HepG2 (cell line): ENCODE measurements around the gene GPLD1. TPM values are rescaled to one million over a fixed set of nuclear protein-coding genes. Genes with fewer than 3 reads are reported as not detected.
A peak's percentile ranks its signal among the peaks of the same experiment; 100 is the strongest.

Source experiments
- ATF1 ChIP-seq: IDR thresholded peaks from 2 replicates; pipeline ENCODE4 v1.6.1; 2016; ENCODE audit warnings: mild to moderate bottlenecking, control low read depth
- ESRRA ChIP-seq: sonication (generic); formaldehyde crosslinking; IDR thresholded peaks from 2 replicates; pipeline ENCODE4 v1.5.1; 2020; ENCODE audit warnings: mild to moderate bottlenecking, low read depth, missing genetic modification reagents
- ETV5 ChIP-seq: IDR thresholded peaks from 2 replicates; pipeline ENCODE4 v1.6.1; 2018; ENCODE audit warnings: missing biosample characterization, missing genetic modification reagents, inconsistent platforms, borderline replicate concordance
- GTF3A ChIP-seq: sonication (generic); formaldehyde crosslinking; conservative IDR thresholded peaks from 2 replicates; pipeline ENCODE4 v1.4.0; 2020; ENCODE audit warnings: mild to moderate bottlenecking, missing genetic modification reagents
- HMG20A ChIP-seq: IDR thresholded peaks from 2 replicates; pipeline ENCODE4 v1.6.1; 2016; ENCODE audit warnings: borderline replicate concordance
- HOXD1 ChIP-seq: sonication (generic); formaldehyde crosslinking; IDR thresholded peaks from 2 replicates; pipeline ENCODE4 v1.5.0; 2020; ENCODE audit warnings: missing genetic modification reagents
- JUN ChIP-seq: sonication (generic); formaldehyde crosslinking; IDR thresholded peaks from 2 replicates; pipeline ENCODE4 v1.4.0; 2020; ENCODE audit warnings: mild to moderate bottlenecking, missing genetic modification reagents
- MAFF ChIP-seq: IDR thresholded peaks from 2 replicates; pipeline ENCODE4 v1.6.1; 2011; ENCODE audit warnings: low read depth, low read length, improper control_type of control experiment
- NCOR1 ChIP-seq: fragments of 200-600 bp; sonication (generic); IDR thresholded peaks from 2 replicates; pipeline ENCODE4 v1.7.0; 2017; ENCODE audit warnings: antibody characterized with exemption, low read length, borderline replicate concordance
- SIX4 ChIP-seq: sonication (generic); formaldehyde crosslinking; IDR thresholded peaks from 2 replicates; pipeline ENCODE4 v1.4.0; 2020; ENCODE audit warnings: missing genetic modification reagents
- SNAI1 ChIP-seq: sonication (generic); formaldehyde crosslinking; IDR thresholded peaks from 2 replicates; pipeline ENCODE4 v1.5.0; 2020; ENCODE audit warnings: mild to moderate bottlenecking, missing genetic modification reagents, borderline replicate concordance
- SP140L ChIP-seq: sonication (generic); formaldehyde crosslinking; IDR thresholded peaks from 2 replicates; pipeline ENCODE4 v1.4.0; 2020; ENCODE audit warnings: missing genetic modification reagents, borderline replicate concordance
- SRSF4 ChIP-seq: fragments of 200-400 bp; formaldehyde crosslinking; IDR thresholded peaks from one replicate; pipeline ENCODE4 v1.6.1; 2018; ENCODE audit warnings: mild to moderate bottlenecking, low read depth, low read length, moderate library complexity; ENCODE audit not compliant: poor library complexity, severe bottlenecking
- ZNF263 ChIP-seq: sonication (generic); formaldehyde crosslinking; IDR thresholded peaks from 2 replicates; pipeline ENCODE4 v1.4.0; 2020; ENCODE audit warnings: missing genetic modification reagents
- ZNF546 ChIP-seq: sonication (generic); formaldehyde crosslinking; conservative IDR thresholded peaks from 2 replicates; pipeline ENCODE4 v1.8.1; 2023; ENCODE audit warnings: mild to moderate bottlenecking, missing genetic modification reagents
- ZNF761 ChIP-seq: sonication (generic); formaldehyde crosslinking; conservative IDR thresholded peaks from 2 replicates; pipeline ENCODE4 v1.4.0; 2020; ENCODE audit warnings: mild to moderate bottlenecking, missing genetic modification reagents
- polyA plus RNA-seq, 8 experiments: library from polyadenylated mRNA; depleted of rRNA in 3 of 8; stranded (reverse) in 7 of 8; unstranded in 1 of 8; fragments of >200 nt; fragmentation: Illumina TruSeq in 4 of 8; extraction: Trizol in 4 of 8; gene quantifications; 2 replicates each; pipeline versions ENCODE4 v1.2.1 to v1.2.3, GENCODE V29; 2011 to 2016; ENCODE audit warnings: low read depth in 4 of 8, missing spikeins in 1 of 8, mixed read lengths in 1 of 8; ENCODE audit not compliant: insufficient read depth in 1 of 8
- total RNA-seq, 5 experiments: library from RNA; depleted of rRNA; stranded (reverse); fragments of >200 nt; fragmentation: Illumina TruSeq; extraction: Trizol; gene quantifications; 2 replicates each; pipeline ENCODE4 v1.2.3, GENCODE V29; 2016; ENCODE audit warnings: low read depth in 1 of 5
- TF ChIP-seq, protein P1 (sequence below): IDR thresholded peaks from 2 replicates; pipeline ENCODE4 v1.6.1; 2016; ENCODE audit warnings: control low read depth
- TF ChIP-seq, protein P2 (sequence below): IDR thresholded peaks from 2 replicates; pipeline ENCODE4 v1.6.1; 2016; ENCODE audit warnings: mild to moderate bottlenecking, missing biosample characterization, missing genetic modification reagents
- TF ChIP-seq, protein P3 (sequence below): sonication (generic); formaldehyde crosslinking; IDR thresholded peaks from 2 replicates; pipeline ENCODE4 v1.4.0; 2020; ENCODE audit warnings: missing genetic modification reagents
- TF ChIP-seq, protein P4 (sequence below): sonication (generic); formaldehyde crosslinking; IDR thresholded peaks from 2 replicates; pipeline ENCODE4 v1.5.0; 2020; ENCODE audit warnings: missing genetic modification reagents
- TF ChIP-seq, protein P5 (sequence below): sonication (generic); formaldehyde crosslinking; IDR thresholded peaks from 2 replicates; pipeline ENCODE4 v1.5.0; 2020; ENCODE audit warnings: mild to moderate bottlenecking, missing genetic modification reagents
- TF ChIP-seq, protein P6 (sequence below): sonication (generic); formaldehyde crosslinking; IDR thresholded peaks from 2 replicates; pipeline ENCODE4 v1.5.0; 2020; ENCODE audit warnings: mild to moderate bottlenecking, missing genetic modification reagents

Gene GPLD1
- total and polyA plus RNA-seq, 2 of the 13 experiments (the other 11 are each of a cell fraction or from before 2014, with no cell fraction given): 6.2 to 7.6 TPM

DNA sequence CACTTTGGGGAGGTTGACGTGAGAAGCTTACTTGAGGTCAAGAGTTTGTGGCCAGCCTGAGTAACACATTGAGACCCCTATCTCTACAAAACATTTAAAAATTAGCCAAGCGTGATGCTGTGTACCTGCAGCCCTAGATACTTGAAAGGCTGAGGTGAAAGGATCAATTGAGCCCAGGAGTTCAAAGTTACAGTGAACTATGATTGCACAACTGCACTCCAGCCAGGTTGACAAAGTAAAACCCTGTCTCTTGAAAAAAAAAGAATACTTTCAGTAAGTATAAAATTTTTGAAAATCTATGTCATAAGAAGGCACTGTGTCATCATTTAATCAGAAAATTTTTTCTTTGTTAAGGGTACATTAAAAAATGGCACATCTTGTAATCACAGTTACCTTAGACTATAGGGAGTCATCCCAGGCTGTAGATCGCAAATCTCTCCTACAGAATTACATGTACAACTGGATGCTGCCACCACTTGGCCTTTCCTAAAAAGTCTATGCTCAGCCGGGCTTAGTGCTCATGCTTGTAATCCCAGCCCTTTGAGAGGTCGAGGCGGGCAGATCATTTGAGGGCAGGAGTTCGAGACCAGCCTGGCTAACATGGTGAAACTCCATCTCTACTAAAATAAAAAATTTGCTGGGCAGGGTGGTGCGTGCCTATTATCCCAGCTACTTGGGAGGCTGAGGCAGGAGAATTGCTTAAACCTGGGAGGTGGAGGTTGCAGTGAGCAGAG is 103.7 kb downstream of the GPLD1 start (continued):
- no peak for TF ChIP-seq ZNF546 (CRISPR knock-in tag)
- peak; percentile 99 for TF ChIP-seq HMG20A (CRISPR knock-in tag)
- no peak for TF ChIP-seq SRSF4
- TF ChIP-seq, protein P1, sequence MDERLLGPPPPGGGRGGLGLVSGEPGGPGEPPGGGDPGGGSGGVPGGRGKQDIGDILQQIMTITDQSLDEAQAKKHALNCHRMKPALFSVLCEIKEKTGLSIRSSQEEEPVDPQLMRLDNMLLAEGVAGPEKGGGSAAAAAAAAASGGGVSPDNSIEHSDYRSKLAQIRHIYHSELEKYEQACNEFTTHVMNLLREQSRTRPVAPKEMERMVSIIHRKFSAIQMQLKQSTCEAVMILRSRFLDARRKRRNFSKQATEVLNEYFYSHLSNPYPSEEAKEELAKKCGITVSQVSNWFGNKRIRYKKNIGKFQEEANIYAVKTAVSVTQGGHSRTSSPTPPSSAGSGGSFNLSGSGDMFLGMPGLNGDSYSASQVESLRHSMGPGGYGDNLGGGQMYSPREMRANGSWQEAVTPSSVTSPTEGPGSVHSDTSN: peak; percentile 49; the same call in 1 of the 2 replicates
- peak; percentile 36; the same call in 1 of the 2 replicates for TF ChIP-seq ZNF263 (CRISPR knock-in tag)
- TF ChIP-seq MAFF: 0 out of 2 replicates have a peak, but pooled peaks have one; percentile 12
- peak; percentile 69 for TF ChIP-seq SIX4 (CRISPR knock-in tag)
- TF ChIP-seq, protein P2, sequence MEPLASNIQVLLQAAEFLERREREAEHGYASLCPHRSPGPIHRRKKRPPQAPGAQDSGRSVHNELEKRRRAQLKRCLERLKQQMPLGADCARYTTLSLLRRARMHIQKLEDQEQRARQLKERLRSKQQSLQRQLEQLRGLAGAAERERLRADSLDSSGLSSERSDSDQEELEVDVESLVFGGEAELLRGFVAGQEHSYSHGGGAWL: no peak
- peak; percentile 68; the same call in 1 of the 2 replicates for TF ChIP-seq ESRRA
- TF ChIP-seq, protein P3, sequence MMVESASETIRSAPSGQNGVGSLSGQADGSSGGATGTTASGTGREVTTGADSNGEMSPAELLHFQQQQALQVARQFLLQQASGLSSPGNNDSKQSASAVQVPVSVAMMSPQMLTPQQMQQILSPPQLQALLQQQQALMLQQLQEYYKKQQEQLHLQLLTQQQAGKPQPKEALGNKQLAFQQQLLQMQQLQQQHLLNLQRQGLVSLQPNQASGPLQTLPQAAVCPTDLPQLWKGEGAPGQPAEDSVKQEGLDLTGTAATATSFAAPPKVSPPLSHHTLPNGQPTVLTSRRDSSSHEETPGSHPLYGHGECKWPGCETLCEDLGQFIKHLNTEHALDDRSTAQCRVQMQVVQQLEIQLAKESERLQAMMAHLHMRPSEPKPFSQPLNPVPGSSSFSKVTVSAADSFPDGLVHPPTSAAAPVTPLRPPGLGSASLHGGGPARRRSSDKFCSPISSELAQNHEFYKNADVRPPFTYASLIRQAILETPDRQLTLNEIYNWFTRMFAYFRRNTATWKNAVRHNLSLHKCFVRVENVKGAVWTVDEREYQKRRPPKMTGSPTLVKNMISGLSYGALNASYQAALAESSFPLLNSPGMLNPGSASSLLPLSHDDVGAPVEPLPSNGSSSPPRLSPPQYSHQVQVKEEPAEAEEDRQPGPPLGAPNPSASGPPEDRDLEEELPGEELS (CRISPR knock-in tag): peak; percentile 94
- TF ChIP-seq SNAI1: no peak
- TF ChIP-seq, protein P4, sequence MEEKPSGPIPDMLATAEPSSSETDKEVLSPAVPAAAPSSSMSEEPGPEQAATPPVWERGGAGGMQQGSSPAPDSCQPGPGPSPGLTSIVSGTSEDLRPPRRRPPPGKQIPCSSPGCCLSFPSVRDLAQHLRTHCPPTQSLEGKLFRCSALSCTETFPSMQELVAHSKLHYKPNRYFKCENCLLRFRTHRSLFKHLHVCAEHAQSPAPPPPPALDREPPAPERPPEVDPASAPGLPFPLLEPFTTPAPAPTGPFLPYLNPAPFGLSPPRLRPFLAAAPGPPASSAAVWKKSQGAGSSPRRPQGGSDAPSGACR (CRISPR knock-in tag): peak; percentile 98
- TF ChIP-seq ETV5 (CRISPR knock-in tag): peak; percentile 75; the same call in 1 of the 2 replicates
- 0 out of 2 replicates have a peak, but pooled peaks have one; percentile 41 for TF ChIP-seq ZNF761 (CRISPR knock-in tag)
- peak; percentile 63; the same call in 1 of the 2 replicates for TF ChIP-seq JUN (CRISPR knock-in tag)
- TF ChIP-seq ATF1 (CRISPR knock-in tag): peak; percentile 87
- peak; percentile 78; the same call in 1 of the 2 replicates for TF ChIP-seq SP140L (CRISPR knock-in tag)
- TF ChIP-seq, protein P5, sequence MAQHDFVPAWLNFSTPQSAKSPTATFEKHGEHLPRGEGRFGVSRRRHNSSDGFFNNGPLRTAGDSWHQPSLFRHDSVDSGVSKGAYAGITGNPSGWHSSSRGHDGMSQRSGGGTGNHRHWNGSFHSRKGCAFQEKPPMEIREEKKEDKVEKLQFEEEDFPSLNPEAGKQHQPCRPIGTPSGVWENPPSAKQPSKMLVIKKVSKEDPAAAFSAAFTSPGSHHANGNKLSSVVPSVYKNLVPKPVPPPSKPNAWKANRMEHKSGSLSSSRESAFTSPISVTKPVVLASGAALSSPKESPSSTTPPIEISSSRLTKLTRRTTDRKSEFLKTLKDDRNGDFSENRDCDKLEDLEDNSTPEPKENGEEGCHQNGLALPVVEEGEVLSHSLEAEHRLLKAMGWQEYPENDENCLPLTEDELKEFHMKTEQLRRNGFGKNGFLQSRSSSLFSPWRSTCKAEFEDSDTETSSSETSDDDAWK (CRISPR knock-in tag): no peak
- peak; percentile 65; the same call in 1 of the 2 replicates for TF ChIP-seq HOXD1 (CRISPR knock-in tag)
- TF ChIP-seq GTF3A (CRISPR knock-in tag): peak; percentile 82; the same call in 1 of the 2 replicates
- TF ChIP-seq, protein P6, sequence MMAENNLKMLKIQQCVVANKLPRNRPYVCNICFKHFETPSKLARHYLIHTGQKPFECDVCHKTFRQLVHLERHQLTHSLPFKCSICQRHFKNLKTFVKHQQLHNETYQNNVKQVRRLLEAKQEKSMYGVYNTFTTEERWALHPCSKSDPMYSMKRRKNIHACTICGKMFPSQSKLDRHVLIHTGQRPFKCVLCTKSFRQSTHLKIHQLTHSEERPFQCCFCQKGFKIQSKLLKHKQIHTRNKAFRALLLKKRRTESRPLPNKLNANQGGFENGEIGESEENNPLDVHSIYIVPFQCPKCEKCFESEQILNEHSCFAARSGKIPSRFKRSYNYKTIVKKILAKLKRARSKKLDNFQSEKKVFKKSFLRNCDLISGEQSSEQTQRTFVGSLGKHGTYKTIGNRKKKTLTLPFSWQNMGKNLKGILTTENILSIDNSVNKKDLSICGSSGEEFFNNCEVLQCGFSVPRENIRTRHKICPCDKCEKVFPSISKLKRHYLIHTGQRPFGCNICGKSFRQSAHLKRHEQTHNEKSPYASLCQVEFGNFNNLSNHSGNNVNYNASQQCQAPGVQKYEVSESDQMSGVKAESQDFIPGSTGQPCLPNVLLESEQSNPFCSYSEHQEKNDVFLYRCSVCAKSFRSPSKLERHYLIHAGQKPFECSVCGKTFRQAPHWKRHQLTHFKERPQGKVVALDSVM: peak; percentile 15; the same call in 1 of the 2 replicates
- TF ChIP-seq NCOR1: peak; percentile 99
